GM18519 (cell line): Measurements from ENCODE around the gene F7.
"Not testable (repeated sequence)": the region's sequence is repeated elsewhere in the genome, so short reads cannot be mapped to it uniquely, and the experiment has no call there.

Experiments used
- ATAC-seq: cut with Tn5 transposase; IDR thresholded peaks from one replicate; pipeline ENCODE4 v1.9.1; 2021; ENCODE audit warnings: mild to moderate bottlenecking, moderate library complexity; ENCODE audit not compliant: unreplicated experiment, low FRiP score

The F7 gene

GRCh38 chr13:113150550-113151365 is 45.2 kb downstream of the F7 start:
- ATAC-seq, result no peak

- no peak for ATAC-seq
Measured at GRCh38 chr13:113151745-113152690, 46.4 kb downstream of the F7 start.

DNA sequence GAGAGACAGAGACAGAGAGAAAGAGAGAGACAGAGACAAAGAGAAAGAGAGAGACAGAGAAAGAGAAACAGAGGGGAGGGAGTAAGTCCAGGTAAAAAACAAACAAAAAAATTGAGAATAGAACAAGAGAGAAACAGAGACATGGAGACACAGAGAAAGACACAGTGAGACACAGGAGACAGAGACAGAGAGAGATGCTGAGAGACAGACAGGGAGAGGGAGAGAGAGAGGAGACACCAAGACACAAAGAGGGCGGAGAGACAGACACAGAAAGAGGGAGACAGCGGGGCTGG is 47.0 kb downstream of the F7 start:
- no peak for ATAC-seq

- no peak for ATAC-seq
Measured at GRCh38 chr13:113152984-113153809, 47.6 kb downstream of the F7 start.

DNA sequence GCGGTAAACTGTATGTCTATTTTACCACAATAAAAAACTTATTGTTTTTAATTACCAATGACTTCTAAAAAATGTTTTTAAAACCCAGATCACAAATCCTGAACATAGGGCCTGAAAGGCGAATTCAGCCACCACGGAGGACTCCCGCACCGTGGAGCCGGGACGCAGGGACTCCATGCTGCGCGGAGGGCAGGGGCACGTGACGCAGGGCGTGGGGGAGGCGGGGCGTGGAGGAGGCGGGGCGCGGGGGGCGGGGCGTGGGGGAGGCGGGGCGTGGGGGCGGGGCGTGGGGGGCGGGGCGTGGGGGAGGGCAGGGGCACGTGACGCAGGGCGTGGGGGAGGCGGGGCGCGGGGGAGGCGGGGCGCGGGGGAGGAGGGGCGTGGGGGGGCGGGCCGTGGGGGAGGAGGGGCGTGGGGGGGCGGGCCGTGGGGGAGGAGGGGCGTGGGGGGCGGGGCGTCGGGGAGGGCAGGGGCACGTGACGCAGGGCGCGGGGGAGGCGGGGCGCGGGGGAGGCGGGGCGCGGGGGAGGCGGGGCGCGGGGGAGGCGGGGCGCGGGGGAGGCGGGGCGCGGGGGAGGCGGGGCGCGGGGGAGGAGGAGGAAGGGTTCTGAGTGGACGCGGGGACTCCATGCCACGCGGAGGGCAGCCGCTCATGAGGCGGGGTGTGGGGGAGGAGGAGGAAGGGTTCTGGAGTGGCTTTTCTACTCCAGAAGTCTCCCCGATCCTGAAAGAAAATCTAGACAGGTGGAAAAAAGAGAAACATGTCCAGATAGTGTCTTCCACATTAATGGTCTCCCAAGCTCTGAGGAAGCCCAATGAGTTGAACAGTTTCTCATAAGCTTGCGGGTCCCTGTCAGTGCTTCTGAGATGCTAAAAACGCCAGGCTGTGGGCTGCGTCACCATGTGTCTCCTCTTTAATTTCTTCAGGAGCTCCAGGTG is 48.5 kb downstream of the F7 start:
- no peak for ATAC-seq

DNA sequence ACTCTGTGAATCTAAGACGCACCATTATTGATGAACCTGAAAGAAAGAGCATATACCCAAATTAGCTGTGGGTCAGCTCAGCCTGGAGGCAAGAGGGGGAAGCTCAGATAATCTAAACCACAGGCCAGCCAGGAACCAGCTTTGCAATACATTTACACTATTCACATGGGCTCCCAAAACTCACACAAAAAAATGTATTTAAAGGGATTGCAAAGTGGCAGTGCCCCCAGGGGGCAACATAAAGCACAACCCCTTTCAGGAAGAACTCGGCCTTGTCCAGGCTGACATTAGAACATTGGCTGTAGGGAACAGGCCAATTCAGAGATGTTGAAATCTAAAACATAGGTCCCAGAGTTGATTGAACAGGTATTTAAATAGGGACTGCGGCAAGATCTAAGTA is 49.6 kb downstream of the F7 start:
- ATAC-seq, result no peak

GRCh38 chr13:113155982-113156655 is 50.5 kb downstream of the F7 start:
- ATAC-seq, result no peak

DNA sequence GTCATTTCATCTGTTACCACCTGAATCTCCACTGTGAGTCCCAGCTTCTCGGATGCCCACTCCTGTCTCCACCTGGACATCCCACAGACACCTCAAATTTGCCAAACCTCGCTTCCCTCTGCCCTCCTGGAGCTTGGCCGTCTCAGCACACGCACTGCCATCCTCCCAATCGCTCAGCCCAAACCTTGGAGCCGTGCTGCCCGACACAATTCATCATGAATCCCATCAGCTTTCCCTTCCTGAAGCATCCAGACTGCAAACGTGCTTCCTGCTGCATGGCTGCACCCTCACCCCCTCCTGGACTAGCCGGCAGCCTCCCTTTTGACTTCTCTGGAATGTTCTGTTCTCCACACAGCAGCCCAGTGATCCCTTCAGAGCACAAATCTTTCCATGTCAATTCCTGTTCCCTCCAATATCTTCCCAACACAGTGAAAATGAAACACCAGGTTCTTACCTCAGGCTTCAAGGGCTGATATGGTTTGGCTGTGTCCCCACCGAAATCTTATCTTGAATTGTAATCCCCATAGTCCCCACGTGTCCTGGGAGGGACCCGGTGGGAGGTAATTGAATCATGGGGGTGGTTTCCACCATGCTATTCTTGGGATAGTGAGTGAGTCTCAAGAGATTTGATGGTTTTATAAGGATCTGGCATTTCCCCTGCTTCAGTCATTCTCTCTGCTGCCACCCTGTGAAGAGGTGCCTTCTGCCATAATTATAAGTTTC is 51.8 kb downstream of the F7 start:
- no peak for ATAC-seq

GRCh38 chr13:113157929-113158747 is 52.5 kb downstream of the F7 start, which contains the start of gene PROZ:
TSS of gene PROZ (plus strand) at chr13:113158648. CDS start at chr13:113158661, 13 bp downstream.
- ATAC-seq, result no peak

- ATAC-seq, result no peak
Measured at GRCh38 chr13:113158946-113159345, 53.4 kb downstream of the F7 start.

DNA sequence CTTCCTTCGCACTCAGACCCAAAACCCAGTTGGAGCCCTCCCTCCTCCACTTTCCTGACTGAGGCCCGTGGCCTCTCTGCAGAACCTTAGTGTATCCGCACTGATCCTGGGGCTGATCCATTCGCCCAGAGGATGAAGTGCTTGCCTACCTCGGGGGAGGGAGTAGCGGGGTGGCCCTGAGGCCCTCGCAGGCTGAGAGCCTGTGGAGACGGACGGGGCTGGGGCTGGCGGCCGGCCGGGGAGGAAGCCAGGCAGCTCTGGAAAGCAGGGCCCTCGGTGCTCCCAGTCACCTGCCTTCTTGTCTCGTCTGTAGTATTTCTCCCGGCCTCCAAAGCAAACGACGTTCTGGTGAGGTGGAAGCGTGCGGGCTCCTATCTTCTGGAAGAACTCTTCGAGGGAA is 54.1 kb downstream of the F7 start:
- no peak for ATAC-seq

DNA sequence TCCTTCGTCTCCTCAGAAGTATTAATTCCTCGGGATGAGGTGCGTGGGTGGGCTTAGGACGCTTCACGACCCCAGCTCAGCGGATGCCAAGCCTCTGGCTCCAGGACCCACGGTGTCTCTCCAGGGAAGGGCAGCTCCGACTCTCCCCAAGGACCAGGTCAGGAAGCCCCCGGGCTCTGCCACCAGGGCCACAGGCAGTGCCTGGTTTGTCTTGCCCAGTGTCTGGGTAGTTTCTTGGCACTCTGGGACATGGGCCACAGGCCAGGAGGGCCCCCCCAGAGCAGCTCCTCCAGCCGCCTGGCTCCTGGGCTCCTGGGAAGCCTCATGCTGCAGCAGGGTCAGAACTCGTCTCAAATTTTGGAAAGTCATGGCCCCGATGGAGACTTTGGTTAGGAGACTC is 55.4 kb downstream of the F7 start:
- no peak for ATAC-seq

DNA sequence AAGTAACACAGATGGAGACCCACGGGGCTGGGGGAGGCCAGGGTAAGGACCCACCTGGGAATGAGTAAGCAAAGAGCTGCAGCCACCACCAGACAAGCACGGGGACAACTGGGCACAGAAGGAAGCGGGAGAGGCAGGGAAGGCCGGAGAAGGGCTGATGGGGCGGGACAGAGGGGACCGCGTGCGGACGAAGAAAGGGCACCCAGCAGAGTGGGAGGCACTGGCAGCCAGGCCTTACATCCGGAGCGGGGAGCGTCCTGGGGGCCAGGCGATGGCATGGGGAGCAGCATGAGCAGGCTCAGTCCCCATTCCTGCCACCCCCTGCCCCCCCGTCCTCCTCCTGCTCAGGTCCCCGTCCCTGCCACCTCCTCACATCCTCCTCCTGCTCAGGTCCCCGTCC is 55.8 kb downstream of the F7 start:
- ATAC-seq, result no peak

GRCh38 chr13:113161975-113162374 is 56.4 kb downstream of the F7 start:
- ATAC-seq, result not testable (repeated sequence)

GRCh38 chr13:113162783-113163685 is 57.4 kb downstream of the F7 start:
- ATAC-seq, result no peak

GRCh38 chr13:113164492-113164891 is 58.9 kb downstream of the F7 start:
- ATAC-seq, result no peak

DNA sequence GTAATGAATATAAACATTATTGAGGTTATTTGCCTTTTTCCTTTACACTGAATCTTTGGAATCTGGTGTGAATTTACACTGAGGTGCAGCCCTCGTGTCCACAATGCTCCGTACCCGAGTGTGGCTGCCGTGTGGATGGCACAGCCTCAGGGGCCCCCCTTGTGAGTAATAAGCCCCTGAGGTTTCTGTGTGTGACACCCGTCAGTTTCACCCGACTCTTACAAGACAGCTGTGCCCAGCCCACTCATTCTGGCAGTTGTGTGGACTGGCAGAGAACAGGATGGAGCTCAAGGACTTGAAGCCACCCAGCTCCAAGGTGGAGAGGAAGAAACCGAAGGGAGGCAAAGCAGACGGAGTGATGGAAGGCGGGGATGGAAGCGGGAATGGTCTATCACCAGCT is 60.7 kb downstream of the F7 start:
- ATAC-seq, result no peak
